BJ (cell line): ENCODE data around the gene C19orf33. TPM values are rescaled to one million over a fixed set of nuclear protein-coding genes. Genes with fewer than 3 reads are reported as not detected.

Experiments used
- CTCF ChIA-PET: fragments of 350-600 bp; formaldehyde crosslinking; extraction: SDS; loops from one replicate; lab custom pipeline; 2021; ENCODE audit warnings: antibody characterized with exemption, inconsistent platforms; lab: Yijun Ruan, JAX
- POLR2A ChIA-PET: fragments of 300-600 bp; sonication (Branson Sonifier 250); formaldehyde crosslinking; extraction: SDS; loops from one replicate; lab custom pipeline; 2021; ENCODE audit warnings: antibody characterized with exemption; lab: Charles Lee
- DNase-seq: peaks from one replicate; pipeline ENCODE4 v3.0.0-alpha.2; 2011; ENCODE audit warnings: low read depth
- H3K27me3 ChIP-seq: 2 replicates; pipeline ENCODE4 v1.6.0; 2011; ENCODE audit warnings: low read length; ENCODE audit not compliant: control insufficient read depth, insufficient read depth
- H3K36me3 ChIP-seq: 2 replicates; pipeline ENCODE4 v1.5.1; 2011; ENCODE audit warnings: low read length; ENCODE audit not compliant: control insufficient read depth, insufficient read depth
- H3K4me3 ChIP-seq: 2 replicates; pipeline ENCODE4 v1.5.1; 2011; ENCODE audit warnings: low read depth, mild to moderate bottlenecking, control low read depth, low read length
- polyA plus RNA-seq: library from polyadenylated mRNA; depleted of rRNA; stranded (reverse); fragments of >200 nt; gene quantifications from 2 replicates; pipeline ENCODE4 v1.2.3, GENCODE V29; 2011
- TF ChIP-seq, protein P1 (sequence below): IDR thresholded peaks from 2 replicates; pipeline ENCODE4 v1.5.1; 2011; ENCODE audit warnings: low read depth, mild to moderate bottlenecking, control low read depth, inconsistent platforms, low read length, moderate library complexity; ENCODE audit not compliant: insufficient read depth

The C19orf33 gene
- polyA plus RNA-seq, 1 experiment = 0.88 TPM

DNA sequence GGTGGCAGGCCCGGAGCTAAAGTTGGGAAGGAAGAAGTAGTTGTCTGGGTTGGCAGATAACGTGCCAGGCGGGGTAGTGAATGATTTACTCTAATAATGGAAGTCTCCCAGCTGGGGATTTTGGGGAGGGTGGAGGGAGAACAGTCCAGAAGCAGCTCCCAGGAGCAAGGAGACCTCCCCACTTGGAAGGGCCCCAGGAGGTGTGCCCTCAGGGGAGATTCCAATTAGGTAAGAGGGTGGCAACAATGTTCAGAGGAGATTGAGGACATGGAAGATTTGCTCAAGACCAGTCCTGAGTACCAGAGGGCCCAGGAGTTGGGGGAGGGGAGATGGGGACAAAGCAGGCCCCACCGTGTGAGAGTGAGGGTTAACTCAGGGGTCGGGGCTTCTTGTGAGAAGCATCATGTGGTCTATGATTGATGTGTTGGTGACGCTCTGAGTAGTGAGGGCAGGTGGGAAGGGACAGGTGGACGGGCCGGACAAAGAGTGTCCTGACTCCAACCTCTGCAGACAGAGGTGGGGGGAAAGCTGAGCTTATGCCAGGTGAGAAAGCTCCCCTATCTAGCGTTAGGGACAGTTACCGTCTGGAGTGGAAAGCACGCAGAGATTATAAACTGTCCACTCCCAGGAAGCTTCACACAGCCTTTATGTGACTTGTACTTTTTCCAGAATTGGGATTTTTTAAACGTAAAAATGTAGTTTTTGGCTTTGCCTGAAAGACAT, 36.1 kb upstream of the C19orf33 start:
- no peaks in the 10 kb centered on the region for H3K27me3 ChIP-seq
- no peak overlapping the region for H3K4me3 ChIP-seq
- ChIA-PET POLR2A (no interaction called here), CTCF (interaction anchor here (0.8 to 1.5 kb wide), 6 partner anchors 10 to 53 kb away, joined by 3 to 7 read pairs (median 4); partner anchors contain the start of gene PPP1R14A)
- TF ChIP-seq, protein P1, sequence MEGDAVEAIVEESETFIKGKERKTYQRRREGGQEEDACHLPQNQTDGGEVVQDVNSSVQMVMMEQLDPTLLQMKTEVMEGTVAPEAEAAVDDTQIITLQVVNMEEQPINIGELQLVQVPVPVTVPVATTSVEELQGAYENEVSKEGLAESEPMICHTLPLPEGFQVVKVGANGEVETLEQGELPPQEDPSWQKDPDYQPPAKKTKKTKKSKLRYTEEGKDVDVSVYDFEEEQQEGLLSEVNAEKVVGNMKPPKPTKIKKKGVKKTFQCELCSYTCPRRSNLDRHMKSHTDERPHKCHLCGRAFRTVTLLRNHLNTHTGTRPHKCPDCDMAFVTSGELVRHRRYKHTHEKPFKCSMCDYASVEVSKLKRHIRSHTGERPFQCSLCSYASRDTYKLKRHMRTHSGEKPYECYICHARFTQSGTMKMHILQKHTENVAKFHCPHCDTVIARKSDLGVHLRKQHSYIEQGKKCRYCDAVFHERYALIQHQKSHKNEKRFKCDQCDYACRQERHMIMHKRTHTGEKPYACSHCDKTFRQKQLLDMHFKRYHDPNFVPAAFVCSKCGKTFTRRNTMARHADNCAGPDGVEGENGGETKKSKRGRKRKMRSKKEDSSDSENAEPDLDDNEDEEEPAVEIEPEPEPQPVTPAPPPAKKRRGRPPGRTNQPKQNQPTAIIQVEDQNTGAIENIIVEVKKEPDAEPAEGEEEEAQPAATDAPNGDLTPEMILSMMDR = no peak
- H3K36me3 ChIP-seq = no peaks in the 10 kb centered on the region
- DNase-seq = no peak

DNA sequence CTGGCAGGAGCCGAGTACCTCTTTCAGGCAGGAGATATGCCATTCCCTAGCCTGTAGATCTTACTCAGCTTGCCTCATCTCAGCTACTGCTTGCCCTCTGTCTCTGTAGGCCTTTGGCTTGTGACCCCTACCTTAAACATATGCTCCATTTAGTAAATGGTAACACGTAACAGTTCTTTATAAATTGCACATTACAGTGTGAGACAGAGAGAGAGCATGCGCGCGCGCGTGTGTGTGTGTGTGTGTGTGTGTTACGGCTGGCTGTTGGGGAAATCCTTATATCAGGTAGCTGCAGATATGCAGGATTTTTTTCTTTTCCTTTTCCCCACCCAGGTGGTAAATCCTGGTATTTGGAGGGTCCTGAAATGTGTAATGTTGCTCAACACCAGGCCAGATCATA, 35.5 kb upstream of the C19orf33 start:
- ChIA-PET CTCF (interaction anchor here (0.8 to 1.5 kb wide), 4 partner anchors 9 to 53 kb away, joined by 3 to 5 read pairs (median 4); partner anchors contain the start of gene PPP1R14A), POLR2A (no interaction called here)
- TF ChIP-seq, protein P1 = no peak
- Histone ChIP-seq H3K36me3 (no peaks in the 10 kb centered on the region), H3K27me3 (no peaks in the 10 kb centered on the region), H3K4me3 (no peak overlapping the region)
- no peak for DNase-seq

DNA sequence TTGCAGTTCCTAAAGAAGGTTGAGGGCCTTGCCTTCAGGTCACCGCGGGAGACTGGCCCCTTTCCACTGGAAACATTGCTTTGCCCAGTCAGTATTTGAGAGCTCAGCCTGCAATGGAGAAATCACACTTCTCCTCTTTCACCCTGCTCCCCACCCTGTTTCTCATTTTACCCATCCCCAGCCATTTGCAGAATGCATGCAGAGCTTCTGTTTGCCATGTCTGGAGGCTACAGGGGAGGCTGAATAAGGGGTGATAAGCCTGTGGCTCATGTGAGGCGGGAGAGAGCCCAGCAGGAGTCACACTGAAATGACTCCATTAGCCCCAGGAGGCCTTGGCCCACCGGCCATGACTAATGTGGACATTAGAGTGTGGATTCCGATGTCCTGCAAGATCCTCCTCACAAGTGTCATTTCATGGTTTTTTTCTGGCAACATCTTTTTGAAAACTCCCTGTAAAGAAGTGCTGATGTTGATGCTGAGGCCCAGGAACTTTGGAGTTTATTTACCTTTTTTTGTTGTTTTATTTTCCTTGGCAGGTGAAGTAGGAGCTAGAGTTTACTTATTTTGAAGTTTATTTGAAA, 33.4 kb upstream of the C19orf33 start:
- ChIA-PET CTCF (interaction anchor here (1.1 to 1.6 kb wide), 3 partner anchors 15 to 33 kb away, joined by 3 to 5 read pairs (median 4); partner anchors contain the start of gene C19orf33), POLR2A (interaction anchor here (0.6 kb wide), 2 partner anchors 20 to 25 kb away, joined by 3 to 4 read pairs; no protein-coding TSS in a partner anchor)
- TF ChIP-seq, protein P1 = no peak
- Histone ChIP-seq H3K27me3 (no peaks in the 10 kb centered on the region), H3K4me3 (no peak overlapping the region), H3K36me3 (no peaks in the 10 kb centered on the region)
- peak; percentile 52 for DNase-seq

DNA sequence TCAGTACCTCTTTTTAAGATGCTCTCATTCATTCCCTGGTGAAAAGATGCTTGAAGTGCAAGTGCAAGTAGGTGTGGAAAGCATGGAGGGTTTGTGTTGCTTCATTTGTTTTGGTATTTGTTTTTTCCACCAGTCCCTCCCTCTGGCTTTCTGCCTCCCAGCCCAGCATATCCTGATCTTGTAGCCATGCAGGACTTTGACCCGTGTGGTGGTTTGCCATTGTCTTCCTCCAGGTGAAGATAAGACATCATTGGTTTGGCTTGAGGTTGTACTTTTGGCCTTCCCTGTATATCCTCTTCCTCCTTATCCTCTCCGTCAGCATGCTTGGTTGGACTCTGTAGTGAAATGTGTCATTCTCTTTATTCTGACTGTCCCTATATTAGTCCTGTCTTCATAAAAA, 30.6 kb upstream of the C19orf33 start:
- CTCF ChIA-PET = interaction anchor here (0.6 kb wide), 1 partner anchor 16 kb away, joined by 3 read pairs; no protein-coding TSS in a partner anchor

DNA sequence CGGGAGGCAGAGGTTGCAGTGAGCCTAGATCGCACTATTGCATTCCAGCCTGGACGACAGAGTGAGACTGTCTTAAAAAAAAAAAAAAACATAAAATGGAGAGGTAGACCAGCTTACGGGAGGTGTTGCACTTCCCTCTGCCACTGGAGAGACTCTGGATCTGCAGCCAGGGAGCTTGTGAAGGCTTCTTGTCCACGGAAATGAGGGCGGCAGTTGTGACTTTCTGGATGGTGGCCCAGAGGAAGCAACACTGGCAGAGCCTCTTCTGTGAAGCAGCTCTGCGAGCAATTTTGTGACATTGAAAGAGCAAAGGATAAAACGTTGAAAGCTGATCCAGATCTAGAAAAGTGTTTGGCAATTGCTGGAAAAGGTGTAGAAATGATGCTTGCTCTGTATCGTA, 29.3 kb upstream of the C19orf33 start:
- DNase-seq = no peak
- H3K4me3 ChIP-seq = no peak overlapping the region
- TF ChIP-seq, protein P1 = no peak
- no peaks in the 10 kb centered on the region for H3K36me3 ChIP-seq
- POLR2A ChIA-PET = no interaction called here
- CTCF ChIA-PET = no interaction called here
- H3K27me3 ChIP-seq = no peaks in the 10 kb centered on the region

More for the DNA sequence above, 30.6 kb upstream of the C19orf33 start:
- POLR2A ChIA-PET = no interaction called here
- Histone ChIP-seq H3K4me3 (no peak overlapping the region), H3K36me3 (no peaks in the 10 kb centered on the region), H3K27me3 (no peaks in the 10 kb centered on the region)
- DNase-seq = no peak
- TF ChIP-seq, protein P1 = no peak
